A549 (cell line): ENCODE measurements around the gene PTPRG. TPM values are rescaled to one million over a fixed set of nuclear protein-coding genes. Genes with fewer than 3 reads are reported as not detected.

ENCODE experiments used
- ATAC-seq, 2 experiments: fragments of 200-7000 bp in 1 of 2; fragments of >200 bp in 1 of 2; cut with Nextera tagmentation in 1 of 2; cut with Tn5 transposase in 1 of 2; 3 replicates each; pipeline versions ENCODE4 v1.8.0 to v1.9.1; 2018 to 2020; ENCODE audit warnings: mild to moderate bottlenecking in 1 of 2, moderate library complexity in 1 of 2
- CTCF ChIA-PET: fragments of 300-600 bp; sonication (Branson Sonifier 250); formaldehyde crosslinking; extraction: SDS; loops from one replicate; lab custom pipeline; 2021; ENCODE audit warnings: antibody characterized with exemption, inconsistent platforms; lab: Yijun Ruan, JAX
- POLR2A ChIA-PET: fragments of 350-600 bp; formaldehyde crosslinking; extraction: SDS; loops from one replicate; lab custom pipeline; 2021; ENCODE audit warnings: antibody characterized with exemption, inconsistent platforms; lab: Yijun Ruan, JAX
- DNase-seq, 2 experiments: peaks; one replicate each; pipeline versions ENCODE4 v3.0.0 to v3.0.0-alpha.2; 2011 to 2016; ENCODE audit warnings: low read depth in 1 of 2, low spot score in 1 of 2
- FAIRE-seq: peaks from 2 replicates; lab custom pipeline; 2011; peaks lifted over from hg19 to GRCh38; lab: Jason Lieb, UNC
- H3K27ac ChIP-seq, 2 experiments: fragments of >200 bp; sonication (Bioruptor Twin); formaldehyde crosslinking; 3 replicates each; pipeline ENCODE4 v1.5.1; 2016 to 2017
- H3K4me1 ChIP-seq: fragments of >200 bp; sonication (Bioruptor Twin); formaldehyde crosslinking; 3 replicates; pipeline ENCODE4 v1.6.1; 2016
- H3K4me2 ChIP-seq: fragments of >200 bp; sonication (Bioruptor Twin); formaldehyde crosslinking; 3 replicates; pipeline ENCODE4 v1.6.1; 2016
- H3K4me3 ChIP-seq: fragments of >200 bp; sonication (Bioruptor Twin); formaldehyde crosslinking; 3 replicates; pipeline ENCODE4 v1.5.1; 2016
- H3K9me3 ChIP-seq: fragments of >200 bp; sonication (Bioruptor Twin); formaldehyde crosslinking; 3 replicates; pipeline ENCODE4 v1.6.1; 2016
- CHD2 ChIP-seq: fragments of 150-350 bp; IDR thresholded peaks from 2 replicates; pipeline ENCODE4 v1.6.1; 2014; ENCODE audit warnings: low read length; ENCODE audit not compliant: partially characterized antibody
- CHD4 ChIP-seq: fragments of 200-600 bp; sonication (generic); IDR thresholded peaks from 2 replicates; pipeline ENCODE4 v1.6.1; 2016; ENCODE audit warnings: antibody characterized with exemption, mild to moderate bottlenecking, borderline replicate concordance
- FOSB ChIP-seq: fragments of 250-450 bp; sonication (Bioruptor Pico); IDR thresholded peaks from 2 replicates; pipeline ENCODE4 v1.5.0; 2020; ENCODE audit warnings: mild to moderate bottlenecking, moderate library complexity
- FOSL2 ChIP-seq, 2 experiments: fragments of 450-650 bp in 1 of 2; fragments of >200 bp in 1 of 2; sonication (Bioruptor Twin) in 1 of 2; formaldehyde crosslinking; IDR thresholded peaks; 2 replicates each; pipeline versions ENCODE4 v1.5.0 to v1.6.1; 2016 to 2020; ENCODE audit warnings: mild to moderate bottlenecking in 1 of 2, moderate library complexity in 1 of 2
- FOXS1 ChIP-seq: fragments of 250-450 bp; sonication (Bioruptor Pico); IDR thresholded peaks from 2 replicates; pipeline ENCODE4 v1.5.0; 2020; ENCODE audit warnings: mild to moderate bottlenecking, moderate library complexity
- HOXA7 ChIP-seq: fragments of 250-450 bp; sonication (Bioruptor Pico); IDR thresholded peaks from 2 replicates; pipeline ENCODE4 v1.5.0; 2020; ENCODE audit warnings: mild to moderate bottlenecking, moderate library complexity
- JUN ChIP-seq, 2 experiments: fragments of >200 bp; sonication (Bioruptor Twin); formaldehyde crosslinking; IDR thresholded peaks; 2 replicates in 1 of 2; 3 replicates in 1 of 2; pipeline ENCODE4 v1.6.1; 2016 to 2017
- KDM1A ChIP-seq: fragments of 200-600 bp; sonication (generic); IDR thresholded peaks from 2 replicates; pipeline ENCODE4 v1.6.1; 2016; ENCODE audit warnings: low read depth, mild to moderate bottlenecking
- MAZ ChIP-seq: fragments of 150-350 bp; IDR thresholded peaks from 2 replicates; pipeline ENCODE4 v1.6.1; 2014; ENCODE audit warnings: antibody characterized with exemption, low read depth, low read length, borderline replicate concordance
- NR3C1 ChIP-seq: fragments of >200 bp; sonication (Bioruptor Twin); formaldehyde crosslinking; IDR thresholded peaks from 3 replicates; pipeline ENCODE4 v1.6.1; 2017
- PHF8 ChIP-seq: fragments of 200-600 bp; sonication (generic); IDR thresholded peaks from 2 replicates; pipeline ENCODE4 v1.6.1; 2016; ENCODE audit warnings: low read depth, mild to moderate bottlenecking, antibody characterized with exemption, moderate library complexity, borderline replicate concordance
- POLR2A ChIP-seq: IDR thresholded peaks from 2 replicates; pipeline ENCODE4 v1.6.1; 2012; ENCODE audit warnings: mild to moderate bottlenecking, low read length
- POLR2AphosphoS2 ChIP-seq: conservative IDR thresholded peaks from 2 replicates; pipeline ENCODE4 v1.6.1; 2012; ENCODE audit warnings: low read length, improper control_type of control experiment, inconsistent platforms
- RARB ChIP-seq: fragments of 250-450 bp; sonication (Bioruptor Pico); IDR thresholded peaks from 2 replicates; pipeline ENCODE4 v1.8.0; 2021; ENCODE audit warnings: mild to moderate bottlenecking, moderate library complexity
- RFX5 ChIP-seq: fragments of 450-650 bp; IDR thresholded peaks from 2 replicates; pipeline ENCODE4 v1.7.1; 2014; ENCODE audit warnings: antibody characterized with exemption, mild to moderate bottlenecking, moderate library complexity
- ZC3H11A ChIP-seq: fragments of 450-650 bp; IDR thresholded peaks from 2 replicates; pipeline ENCODE4 v1.6.1; 2014; ENCODE audit warnings: antibody characterized with exemption, mild to moderate bottlenecking
- WGBS: methylation state at CpG from one replicate; pipeline ENCODE4 v1.1.6; 2017; ENCODE audit errors: missing lambda C conversion rate; 5-methylcytosine and 5-hydroxymethylcytosine counted together
- polyA plus RNA-seq, 4 experiments: library from polyadenylated mRNA; depleted of rRNA in 3 of 4; stranded (reverse); fragments of >200 nt; fragmentation: RNase III in 1 of 4; extraction: RNeasy Plus Mini Kit Qiagen cat#74134 plus additional on column Dnase treatment in 1 of 4; gene quantifications; 2 replicates in 3 of 4; 3 replicates in 1 of 4; pipeline ENCODE4 v1.2.3, GENCODE V29; 2011 to 2017
- TF ChIP-seq, protein P1 (sequence below): fragments of 200-600 bp; sonication (generic); IDR thresholded peaks from 2 replicates; pipeline ENCODE4 v1.6.1; 2016; ENCODE audit warnings: antibody characterized with exemption, mild to moderate bottlenecking, moderate library complexity
- TF ChIP-seq, protein P2 (sequence below): fragments of 250-450 bp; sonication (Bioruptor Pico); IDR thresholded peaks from 2 replicates; pipeline ENCODE4 v1.5.0; 2021; ENCODE audit warnings: mild to moderate bottlenecking, moderate library complexity, borderline replicate concordance
- TF ChIP-seq, protein P3 (sequence below): IDR thresholded peaks from 2 replicates; pipeline ENCODE4 v1.6.1; 2012; ENCODE audit warnings: low read depth, borderline replicate concordance
- TF ChIP-seq, protein P4 (sequence below): fragments of >200 bp; sonication (Bioruptor Twin); formaldehyde crosslinking; IDR thresholded peaks from 3 replicates; pipeline ENCODE4 v1.6.1; 2016

The PTPRG gene
- polyA plus RNA-seq, 2 of the 4 experiments (the other 2 are of a cell fraction) = 4.5 to 4.8 TPM

DNA sequence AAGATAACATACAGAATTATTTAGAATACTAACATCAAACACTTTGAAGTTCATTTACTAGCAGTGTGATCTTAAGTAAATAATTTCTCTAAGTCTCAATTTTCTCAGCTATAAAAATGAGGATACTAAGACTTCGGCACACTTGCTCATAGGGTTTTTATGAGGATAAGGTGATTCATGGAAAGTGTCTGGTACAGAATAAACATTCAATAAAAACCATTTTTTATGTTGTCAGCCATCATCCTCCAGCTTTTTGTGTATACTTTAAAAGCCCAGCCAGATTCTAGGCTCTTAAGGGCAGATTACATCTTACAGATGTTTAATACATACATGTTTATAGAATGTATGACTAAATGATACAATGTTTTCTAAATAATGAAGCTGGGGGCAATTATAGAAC lies 755.2 kb downstream of the PTPRG start (continued):
- TF ChIP-seq, protein P1, sequence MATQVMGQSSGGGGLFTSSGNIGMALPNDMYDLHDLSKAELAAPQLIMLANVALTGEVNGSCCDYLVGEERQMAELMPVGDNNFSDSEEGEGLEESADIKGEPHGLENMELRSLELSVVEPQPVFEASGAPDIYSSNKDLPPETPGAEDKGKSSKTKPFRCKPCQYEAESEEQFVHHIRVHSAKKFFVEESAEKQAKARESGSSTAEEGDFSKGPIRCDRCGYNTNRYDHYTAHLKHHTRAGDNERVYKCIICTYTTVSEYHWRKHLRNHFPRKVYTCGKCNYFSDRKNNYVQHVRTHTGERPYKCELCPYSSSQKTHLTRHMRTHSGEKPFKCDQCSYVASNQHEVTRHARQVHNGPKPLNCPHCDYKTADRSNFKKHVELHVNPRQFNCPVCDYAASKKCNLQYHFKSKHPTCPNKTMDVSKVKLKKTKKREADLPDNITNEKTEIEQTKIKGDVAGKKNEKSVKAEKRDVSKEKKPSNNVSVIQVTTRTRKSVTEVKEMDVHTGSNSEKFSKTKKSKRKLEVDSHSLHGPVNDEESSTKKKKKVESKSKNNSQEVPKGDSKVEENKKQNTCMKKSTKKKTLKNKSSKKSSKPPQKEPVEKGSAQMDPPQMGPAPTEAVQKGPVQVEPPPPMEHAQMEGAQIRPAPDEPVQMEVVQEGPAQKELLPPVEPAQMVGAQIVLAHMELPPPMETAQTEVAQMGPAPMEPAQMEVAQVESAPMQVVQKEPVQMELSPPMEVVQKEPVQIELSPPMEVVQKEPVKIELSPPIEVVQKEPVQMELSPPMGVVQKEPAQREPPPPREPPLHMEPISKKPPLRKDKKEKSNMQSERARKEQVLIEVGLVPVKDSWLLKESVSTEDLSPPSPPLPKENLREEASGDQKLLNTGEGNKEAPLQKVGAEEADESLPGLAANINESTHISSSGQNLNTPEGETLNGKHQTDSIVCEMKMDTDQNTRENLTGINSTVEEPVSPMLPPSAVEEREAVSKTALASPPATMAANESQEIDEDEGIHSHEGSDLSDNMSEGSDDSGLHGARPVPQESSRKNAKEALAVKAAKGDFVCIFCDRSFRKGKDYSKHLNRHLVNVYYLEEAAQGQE = no peak
- TF ChIP-seq RFX5 = no peak

DNA sequence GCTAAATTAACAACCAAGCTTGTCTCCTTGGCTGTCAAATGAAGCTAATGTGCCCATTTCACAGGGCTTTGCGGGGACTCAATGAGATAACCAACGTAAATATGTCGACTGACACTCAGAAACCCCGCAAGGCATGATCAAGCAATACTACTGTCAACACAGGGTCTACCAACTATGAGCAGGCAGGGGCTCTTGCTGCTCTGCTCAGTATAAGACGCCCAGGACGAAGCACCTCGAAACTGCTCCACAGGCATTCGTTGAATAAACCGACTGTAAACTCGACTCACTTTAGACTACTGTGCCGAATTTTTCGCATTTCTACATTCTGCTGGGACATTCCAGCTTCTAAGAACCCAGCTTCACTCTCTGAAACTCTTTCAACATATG lies 757.0 kb downstream of the PTPRG start:
- Histone ChIP-seq H3K27ac (peak overlapping the region; percentile 24 to 83; a peak in 4 of 6 replicates), H3K4me3 (peak overlapping the region; percentile 68), H3K4me2 (peak overlapping the region; percentile 82)
- POLR2A ChIA-PET = interaction anchor here (0.6 kb wide), 1 partner anchor 412 kb away, joined by 3 read pairs; no protein-coding TSS in a partner anchor
- FAIRE-seq = no peak
- TF ChIP-seq PHF8 (no peak), HOXA7 (CRISPR knock-in tag) (no peak), ZC3H11A (no peak), RARB (CRISPR knock-in tag) (no peak), KDM1A (no peak), POLR2AphosphoS2 (no peak), CHD2 (no peak), CHD4 (no peak), MAZ (no peak), FOSB (no peak)
- TF ChIP-seq, protein P2, sequence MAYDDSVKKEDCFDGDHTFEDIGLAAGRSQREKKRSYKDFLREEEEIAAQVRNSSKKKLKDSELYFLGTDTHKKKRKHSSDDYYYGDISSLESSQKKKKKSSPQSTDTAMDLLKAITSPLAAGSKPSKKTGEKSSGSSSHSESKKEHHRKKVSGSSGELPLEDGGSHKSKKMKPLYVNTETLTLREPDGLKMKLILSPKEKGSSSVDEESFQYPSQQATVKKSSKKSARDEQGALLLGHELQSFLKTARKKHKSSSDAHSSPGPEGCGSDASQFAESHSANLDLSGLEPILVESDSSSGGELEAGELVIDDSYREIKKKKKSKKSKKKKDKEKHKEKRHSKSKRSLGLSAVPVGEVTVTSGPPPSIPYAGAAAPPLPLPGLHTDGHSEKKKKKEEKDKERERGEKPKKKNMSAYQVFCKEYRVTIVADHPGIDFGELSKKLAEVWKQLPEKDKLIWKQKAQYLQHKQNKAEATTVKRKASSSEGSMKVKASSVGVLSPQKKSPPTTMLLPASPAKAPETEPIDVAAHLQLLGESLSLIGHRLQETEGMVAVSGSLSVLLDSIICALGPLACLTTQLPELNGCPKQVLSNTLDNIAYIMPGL (CRISPR knock-in tag) = no peak
- TF ChIP-seq, all 56 proteins: peak for 0
- ATAC-seq (peak; percentile 54 to 55; a peak in 5 of 6 replicates), DNase-seq (no peak)
- WGBS = 28% methylated on average over 12 of the region's 12 CpGs
- no peaks in the 10 kb centered on the region for H3K9me3 ChIP-seq
- CTCF ChIA-PET = no interaction called here
- H3K4me1 ChIP-seq = no peaks in the 10 kb centered on the region

DNA sequence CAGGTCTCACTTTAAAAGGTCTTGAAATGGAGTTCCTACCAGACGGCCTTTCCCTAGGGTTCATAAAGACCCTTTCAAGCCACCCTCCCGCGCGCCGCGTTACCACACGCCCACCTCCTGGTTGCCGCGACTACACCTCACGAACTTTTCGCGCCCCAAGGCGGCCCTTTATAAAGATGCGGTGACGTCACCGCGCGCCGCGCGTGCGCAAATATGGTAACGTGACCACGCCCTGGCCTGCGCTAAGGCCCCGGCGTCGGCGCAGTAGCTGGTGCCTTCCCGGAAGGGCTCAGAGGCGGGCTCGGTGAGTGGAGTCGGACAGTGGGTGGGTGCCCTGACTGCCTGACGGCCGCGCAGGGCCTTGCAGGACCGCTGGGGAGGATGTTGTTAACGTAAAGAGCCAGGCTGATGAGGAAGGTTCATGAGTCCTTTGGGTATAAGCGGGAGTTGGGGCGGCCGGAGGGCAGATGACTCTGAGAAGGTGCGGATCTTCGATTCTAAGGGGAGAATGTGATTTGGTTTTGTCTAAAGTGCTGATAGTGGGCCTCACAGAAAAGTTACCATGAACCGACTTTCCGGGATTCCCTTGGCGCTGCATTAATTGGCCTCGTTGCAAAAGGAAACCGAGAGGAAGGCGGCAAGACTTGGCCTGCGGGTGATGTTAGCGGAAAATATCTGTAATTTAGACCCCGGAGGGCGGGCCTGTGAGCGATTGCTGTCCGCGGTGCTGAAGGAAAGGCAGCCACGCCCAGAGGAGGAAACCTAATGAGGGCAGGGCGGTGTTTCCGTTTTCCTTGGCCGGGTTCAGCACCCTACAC lies 757.6 kb downstream of the PTPRG start:
- Histone ChIP-seq H3K4me1 (no peaks in the 10 kb centered on the region), H3K27ac (peak overlapping the region; percentile 43 to 83; a peak in 4 of 6 replicates), H3K4me2 (peak overlapping the region; percentile 82), H3K4me3 (peak overlapping the region; percentile 68), H3K9me3 (no peaks in the 10 kb centered on the region)
- ChIA-PET POLR2A (interaction anchor here (0.6 kb wide), 2 partner anchors 412 to 638 kb away, joined by 3 to 6 read pairs; no protein-coding TSS in a partner anchor), CTCF (no interaction called here)
- DNase-seq (peak; percentile 38 to 85), ATAC-seq (peak; percentile 100), FAIRE-seq (no peak)
- whole genome bisulfite sequencing = 2% methylated on average over 49 of the region's 60 CpGs
- TF ChIP-seq, protein P3, sequence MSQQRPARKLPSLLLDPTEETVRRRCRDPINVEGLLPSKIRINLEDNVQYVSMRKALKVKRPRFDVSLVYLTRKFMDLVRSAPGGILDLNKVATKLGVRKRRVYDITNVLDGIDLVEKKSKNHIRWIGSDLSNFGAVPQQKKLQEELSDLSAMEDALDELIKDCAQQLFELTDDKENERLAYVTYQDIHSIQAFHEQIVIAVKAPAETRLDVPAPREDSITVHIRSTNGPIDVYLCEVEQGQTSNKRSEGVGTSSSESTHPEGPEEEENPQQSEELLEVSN = peak; percentile 88
- TF ChIP-seq JUN (IDR thresholded peaks at IDR 0.05) (0 out of 5 replicates have a peak, but pooled peaks of 1 of the 2 experiments have one; percentile 35), FOXS1 (no peak), POLR2A (peak; percentile 59; the same call in 1 of the 2 replicates), KDM1A (no peak), POLR2AphosphoS2 (no peak), NR3C1 (no peak), FOSL2 (IDR thresholded peaks at IDR 0.05) (no peak), FOSL2 (CRISPR knock-in tag; IDR thresholded peaks at IDR 0.05) (peak; percentile 65), PHF8 (peak; percentile 72; the same call in 1 of the 2 replicates)
- TF ChIP-seq, protein P1 = peak; percentile 98
- TF ChIP-seq, protein P4, sequence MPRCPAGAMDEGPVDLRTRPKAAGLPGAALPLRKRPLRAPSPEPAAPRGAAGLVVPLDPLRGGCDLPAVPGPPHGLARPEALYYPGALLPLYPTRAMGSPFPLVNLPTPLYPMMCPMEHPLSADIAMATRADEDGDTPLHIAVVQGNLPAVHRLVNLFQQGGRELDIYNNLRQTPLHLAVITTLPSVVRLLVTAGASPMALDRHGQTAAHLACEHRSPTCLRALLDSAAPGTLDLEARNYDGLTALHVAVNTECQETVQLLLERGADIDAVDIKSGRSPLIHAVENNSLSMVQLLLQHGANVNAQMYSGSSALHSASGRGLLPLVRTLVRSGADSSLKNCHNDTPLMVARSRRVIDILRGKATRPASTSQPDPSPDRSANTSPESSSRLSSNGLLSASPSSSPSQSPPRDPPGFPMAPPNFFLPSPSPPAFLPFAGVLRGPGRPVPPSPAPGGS = no peak
